Trophoblast cell (in vitro differentiated cells and primary cell): ENCODE measurements around the gene NR5A1.

Source experiments
- DNase-seq, 2 donors: peaks; one replicate each; pipeline ENCODE4 v3.0.0-alpha.2; 2016
- H2AFZ ChIP-seq: 2 replicates; pipeline ENCODE4 v1.6.1; 2013; ENCODE audit warnings: low read length, moderate library complexity, mild to moderate bottlenecking; ENCODE audit not compliant: insufficient read depth, poor library complexity
- H2AK5ac ChIP-seq: 2 replicates; pipeline ENCODE4 v1.6.1; 2013; ENCODE audit warnings: mild to moderate bottlenecking, low read length
- H2BK120ac ChIP-seq: 2 replicates; pipeline ENCODE4 v1.6.1; 2013; ENCODE audit warnings: low read length, mild to moderate bottlenecking, moderate library complexity; ENCODE audit not compliant: insufficient read depth, poor library complexity
- H2BK12ac ChIP-seq: 2 replicates; pipeline ENCODE4 v1.6.1; 2013; ENCODE audit warnings: mild to moderate bottlenecking, low read length, moderate library complexity
- H2BK5ac ChIP-seq: 2 replicates; pipeline ENCODE4 v1.6.1; 2013; ENCODE audit warnings: low read length, low read depth, moderate library complexity, mild to moderate bottlenecking; ENCODE audit not compliant: poor library complexity
- H3K14ac ChIP-seq: 2 replicates; pipeline ENCODE4 v1.6.1; 2013; ENCODE audit warnings: mild to moderate bottlenecking, low read length
- H3K18ac ChIP-seq: 2 replicates; pipeline ENCODE4 v1.6.1; 2013; ENCODE audit warnings: mild to moderate bottlenecking, low read length
- H3K23ac ChIP-seq: 2 replicates; pipeline ENCODE4 v1.6.1; 2013; ENCODE audit warnings: low read length
- H3K27ac ChIP-seq: 2 replicates; pipeline ENCODE4 v1.5.1; 2013; ENCODE audit warnings: low read depth, mild to moderate bottlenecking, inconsistent platforms, low read length, moderate library complexity
- H3K27me3 ChIP-seq: 2 replicates; pipeline ENCODE4 v1.6.1; 2013; ENCODE audit warnings: inconsistent platforms, mild to moderate bottlenecking, low read length, moderate library complexity; ENCODE audit not compliant: insufficient read depth
- H3K36me3 ChIP-seq, 2 experiments: 1 replicate in 1 of 2; 2 replicates in 1 of 2; pipeline ENCODE4 v1.6.1; 2013; ENCODE audit warnings: low read length in 2 of 2, mild to moderate bottlenecking in 2 of 2, moderate library complexity in 1 of 2; ENCODE audit not compliant: insufficient read depth in 2 of 2, control insufficient read depth in 1 of 2
- H3K4ac ChIP-seq: 2 replicates; pipeline ENCODE4 v1.6.1; 2013; ENCODE audit warnings: low read depth, mild to moderate bottlenecking, low read length, moderate library complexity
- H3K4me1 ChIP-seq, 2 experiments: 1 replicate in 1 of 2; 2 replicates in 1 of 2; pipeline ENCODE4 v1.6.1; 2013; ENCODE audit warnings: low read length in 2 of 2, mild to moderate bottlenecking in 2 of 2, moderate library complexity in 1 of 2; ENCODE audit not compliant: insufficient read depth in 2 of 2, control insufficient read depth in 1 of 2
- H3K4me2 ChIP-seq: 2 replicates; pipeline ENCODE4 v1.6.1; 2013; ENCODE audit warnings: inconsistent platforms, mild to moderate bottlenecking, low read length, moderate library complexity
- H3K4me3 ChIP-seq: 2 replicates; pipeline ENCODE4 v1.5.1; 2013; ENCODE audit warnings: mild to moderate bottlenecking, low read depth, low read length, inconsistent platforms
- H3K79me1 ChIP-seq: one replicate; pipeline ENCODE4 v1.6.1; 2013; ENCODE audit warnings: low read length
- H3K79me2 ChIP-seq: 2 replicates; pipeline ENCODE4 v1.6.1; 2013; ENCODE audit warnings: low read length, mild to moderate bottlenecking; ENCODE audit not compliant: control insufficient read depth, insufficient read depth, poor library complexity
- H3K9ac ChIP-seq: 2 replicates; pipeline ENCODE4 v1.6.1; 2013; ENCODE audit warnings: mild to moderate bottlenecking, low read length
- H3K9me3 ChIP-seq: 2 replicates; pipeline ENCODE4 v1.6.1; 2013; ENCODE audit warnings: low read depth, mild to moderate bottlenecking, control low read depth, inconsistent platforms, low read length; ENCODE audit not compliant: insufficient read depth
- H4K12ac ChIP-seq: 2 replicates; pipeline ENCODE4 v1.6.1; 2013; ENCODE audit warnings: low read depth, mild to moderate bottlenecking, low read length, moderate library complexity
- H4K8ac ChIP-seq: 2 replicates; pipeline ENCODE4 v1.6.1; 2013; ENCODE audit warnings: low read depth, mild to moderate bottlenecking, low read length, moderate library complexity
- H4K91ac ChIP-seq: one replicate; pipeline ENCODE4 v1.6.1; 2013; ENCODE audit warnings: low read depth, mild to moderate bottlenecking, low read length, moderate library complexity
- WGBS: extraction: QIAGEN DNeasy Blood & Tissue Kit; methylation state at CpG from one replicate; pipeline ENCODE4 v1.1.7; 2013; ENCODE audit warnings: missing lambda C conversion rate; ENCODE audit not compliant: insufficient read length, insufficient coverage; ENCODE audit errors: extremely low coverage; 5-methylcytosine and 5-hydroxymethylcytosine counted together

NR5A1 gene

DNA sequence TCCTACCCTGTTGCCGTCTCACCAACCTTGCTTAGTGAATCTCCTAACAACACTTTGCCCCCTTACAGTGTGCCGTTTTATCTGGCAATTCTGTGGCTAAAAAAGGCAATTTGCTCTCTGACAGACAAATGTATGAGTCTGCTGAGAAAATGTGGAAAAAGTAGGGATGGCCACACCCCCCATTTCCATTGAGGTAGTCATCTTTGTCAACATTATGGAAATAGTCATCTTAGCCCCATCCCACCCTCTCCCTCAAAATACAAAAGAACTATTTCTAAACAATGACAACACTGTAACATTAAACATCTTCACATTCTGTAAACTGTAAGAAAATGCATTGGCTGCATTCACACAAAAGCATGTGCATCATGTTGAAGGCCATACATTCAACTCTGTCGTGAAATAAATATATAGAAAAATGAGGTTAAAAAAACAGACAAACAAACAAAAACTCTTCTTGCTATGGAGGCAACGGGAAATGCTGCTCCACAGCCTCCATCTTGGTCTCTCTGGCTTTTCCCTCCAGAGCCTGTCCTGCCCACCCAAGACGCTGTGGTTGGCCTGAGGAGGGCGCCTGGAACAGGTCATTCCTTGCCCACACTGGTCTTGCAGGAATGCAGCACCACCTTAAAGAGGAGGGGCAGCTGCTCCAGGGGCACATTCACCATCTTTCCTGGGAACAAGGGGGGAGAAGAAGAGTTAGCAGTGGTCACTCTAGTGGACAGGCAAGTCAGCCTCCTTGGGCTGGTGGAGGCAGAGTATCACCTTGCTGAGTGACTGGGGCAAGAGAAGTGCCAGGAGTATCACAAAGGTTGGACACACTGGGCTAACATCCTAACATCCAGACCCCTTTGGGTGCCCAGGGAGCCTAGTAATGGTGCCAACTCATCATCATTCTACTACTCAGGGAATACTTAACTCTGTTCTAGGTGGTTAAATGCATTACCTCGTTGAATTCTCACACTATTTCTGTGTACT lies 15.2 kb upstream of the NR5A1 start:
- H2BK120ac ChIP-seq = no peak overlapping the region
- no peaks in the 10 kb centered on the region for H3K27me3 ChIP-seq
- H3K4me1 ChIP-seq = peaks cover 14 to 28% of the 10 kb centered on the region in 2 experiments
- H3K79me2 ChIP-seq = peaks cover 5% of the 10 kb centered on the region
- no peak overlapping the region for H3K18ac ChIP-seq
- WGBS = no CpG with 5 or more reads among the region's 7 CpGs
- no peak overlapping the region for H3K4me3 ChIP-seq
- H4K12ac ChIP-seq = no peak overlapping the region
- no peak overlapping the region for H3K23ac ChIP-seq
- H2BK5ac ChIP-seq = no peak overlapping the region
- peaks cover 6 to 18% of the 10 kb centered on the region in 2 experiments for H3K36me3 ChIP-seq
- peak overlapping the region; percentile 32 for H4K91ac ChIP-seq
- H3K27ac ChIP-seq = no peak overlapping the region
- no peak overlapping the region for H3K4me2 ChIP-seq
- H4K8ac ChIP-seq = no peak overlapping the region
- H2AFZ ChIP-seq = no peak overlapping the region
- no peak overlapping the region for H2AK5ac ChIP-seq
- H2BK12ac ChIP-seq = peak overlapping the region; percentile 28
- H3K4ac ChIP-seq = no peak overlapping the region
- DNase-seq = no peak
- no peak overlapping the region for H3K14ac ChIP-seq
- H3K79me1 ChIP-seq = peaks cover 17% of the 10 kb centered on the region
- no peak overlapping the region for H3K9ac ChIP-seq
- H3K9me3 ChIP-seq = no peaks in the 10 kb centered on the region

DNA sequence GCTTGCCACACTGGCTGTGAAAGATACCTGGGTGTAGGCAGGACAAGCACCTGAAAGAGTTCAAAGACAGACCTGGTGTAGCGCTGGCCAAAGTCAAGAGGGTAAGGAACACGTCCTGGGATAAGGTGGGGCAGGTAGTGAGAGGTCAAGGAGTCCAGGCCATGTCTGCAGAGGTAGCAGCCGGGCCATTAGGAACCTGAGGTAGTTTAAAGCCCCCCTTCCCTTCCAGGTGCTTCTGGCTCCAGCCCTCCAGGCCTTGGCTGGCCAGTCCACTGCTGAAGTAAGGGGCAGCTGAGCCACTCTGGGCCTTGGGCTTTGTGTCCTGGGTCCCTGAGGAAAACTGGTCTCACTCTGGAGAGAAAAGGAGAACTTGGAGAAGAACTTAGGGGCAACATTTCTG lies 13.9 kb upstream of the NR5A1 start:
- Histone ChIP-seq H2BK5ac (peak overlapping the region; percentile 45), H2AK5ac (peak overlapping the region; percentile 85), H3K27ac (peak overlapping the region; percentile 83), H2AFZ (peak overlapping the region; percentile 27), H3K4me1 (peaks cover 14 to 33% of the 10 kb centered on the region in 2 experiments), H3K18ac (peak overlapping the region; percentile 69), H3K4me3 (no peak overlapping the region), H3K27me3 (no peaks in the 10 kb centered on the region), H4K8ac (peak overlapping the region; percentile 51), H3K14ac (peak overlapping the region; percentile 61), H2BK120ac (peak overlapping the region; percentile 85), H2BK12ac (peak overlapping the region; percentile 90), H3K9ac (no peak overlapping the region), H3K4me2 (no peak overlapping the region), H3K23ac (no peak overlapping the region), H4K12ac (peak overlapping the region; percentile 22), H4K91ac (peak overlapping the region; percentile 92), H3K4ac (peak overlapping the region; percentile 41), H3K79me2 (peaks cover 5% of the 10 kb centered on the region), H3K9me3 (no peaks in the 10 kb centered on the region), H3K36me3 (peaks cover 4 to 11% of the 10 kb centered on the region in 2 experiments), H3K79me1 (peaks cover 21% of the 10 kb centered on the region)
- no peak for DNase-seq
- no CpG with 5 or more reads among the region's 3 CpGs for WGBS

DNA sequence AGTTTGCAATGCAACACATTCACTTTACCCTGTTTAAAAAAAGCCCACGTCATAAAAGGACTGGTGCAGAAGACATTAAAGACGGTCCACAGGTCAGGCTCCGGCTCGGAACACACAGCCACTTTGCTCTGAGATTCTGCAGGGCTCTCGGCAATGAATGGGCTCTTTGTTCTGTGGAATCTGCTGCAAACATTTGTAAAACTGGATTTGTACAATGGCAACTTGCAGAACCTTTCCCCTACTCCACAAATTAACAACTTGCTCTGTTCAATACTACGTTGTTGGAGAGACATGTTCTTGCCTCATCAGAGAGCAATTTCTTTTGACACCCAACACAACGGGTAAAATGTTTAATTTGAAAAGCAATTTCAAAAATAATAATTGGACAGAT lies 13.0 kb upstream of the NR5A1 start:
- H4K12ac ChIP-seq = no peak overlapping the region
- H2BK12ac ChIP-seq = no peak overlapping the region
- H3K27ac ChIP-seq = peak overlapping the region; percentile 83
- no peak overlapping the region for H4K91ac ChIP-seq
- no peak overlapping the region for H3K23ac ChIP-seq
- no peak overlapping the region for H3K4ac ChIP-seq
- H3K36me3 ChIP-seq = peaks cover 4 to 7% of the 10 kb centered on the region in 2 experiments
- WGBS = no CpG with 5 or more reads among the region's 7 CpGs
- H2AFZ ChIP-seq = no peak overlapping the region
- H2BK5ac ChIP-seq = peak overlapping the region; percentile 47
- H3K79me1 ChIP-seq = peaks cover 21% of the 10 kb centered on the region
- H3K4me2 ChIP-seq = peak overlapping the region; percentile 35
- H3K9me3 ChIP-seq = no peaks in the 10 kb centered on the region
- no peak overlapping the region for H4K8ac ChIP-seq
- no peak overlapping the region for H3K4me3 ChIP-seq
- H3K14ac ChIP-seq = no peak overlapping the region
- peaks cover 14 to 33% of the 10 kb centered on the region in 2 experiments for H3K4me1 ChIP-seq
- DNase-seq = no peak
- peaks cover 5% of the 10 kb centered on the region for H3K79me2 ChIP-seq
- H2AK5ac ChIP-seq = no peak overlapping the region
- H3K27me3 ChIP-seq = no peaks in the 10 kb centered on the region
- H3K9ac ChIP-seq = no peak overlapping the region
- H2BK120ac ChIP-seq = no peak overlapping the region
- H3K18ac ChIP-seq = no peak overlapping the region

DNA sequence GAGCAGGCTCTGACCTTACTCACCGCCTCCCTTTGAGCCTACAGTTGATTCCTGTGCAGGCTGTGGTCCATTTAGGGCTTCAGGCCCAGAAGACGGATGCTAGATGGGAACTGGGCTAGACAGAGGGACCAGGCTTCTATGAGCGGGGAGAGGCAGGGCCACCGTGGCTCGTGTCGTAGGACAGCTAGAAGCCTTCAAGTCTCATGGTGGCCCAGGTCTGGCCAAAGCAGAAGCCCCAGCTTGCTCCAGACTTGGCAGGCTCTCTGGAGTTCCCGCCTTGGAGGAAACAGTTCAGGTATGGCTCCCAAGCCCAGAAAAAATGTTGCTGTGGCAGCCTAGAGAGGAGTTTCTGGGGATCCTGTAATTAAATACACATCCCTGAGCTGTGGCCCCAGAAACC lies 10.9 kb upstream of the NR5A1 start:
- peak overlapping the region; percentile 54 for H2BK120ac ChIP-seq
- H3K4me3 ChIP-seq = no peak overlapping the region
- H3K27me3 ChIP-seq = no peaks in the 10 kb centered on the region
- peak overlapping the region; percentile 30 for H4K8ac ChIP-seq
- no peak overlapping the region for H2AK5ac ChIP-seq
- H2BK5ac ChIP-seq = peak overlapping the region; percentile 10
- peak overlapping the region; percentile 2 for H3K4ac ChIP-seq
- H3K9ac ChIP-seq = no peak overlapping the region
- no CpG with 5 or more reads among the region's 7 CpGs for WGBS
- H3K18ac ChIP-seq = peak overlapping the region; percentile 12
- H4K91ac ChIP-seq = peak overlapping the region; percentile 60
- peaks cover 21% of the 10 kb centered on the region for H3K79me1 ChIP-seq
- H3K9me3 ChIP-seq = no peaks in the 10 kb centered on the region
- H3K23ac ChIP-seq = no peak overlapping the region
- no peak overlapping the region for H2AFZ ChIP-seq
- peaks cover 5% of the 10 kb centered on the region for H3K79me2 ChIP-seq
- peak overlapping the region; percentile 28 for H3K14ac ChIP-seq
- no peak overlapping the region for H3K4me2 ChIP-seq
- no peak for DNase-seq
- peak overlapping the region; percentile 64 for H3K27ac ChIP-seq
- H2BK12ac ChIP-seq = peak overlapping the region; percentile 39
- no peak overlapping the region for H4K12ac ChIP-seq
- peaks cover 4% of the 10 kb centered on the region in 2 experiments for H3K36me3 ChIP-seq
- peaks cover 14 to 33% of the 10 kb centered on the region in 2 experiments for H3K4me1 ChIP-seq
